Esophagus squamous epithelium (tissue), 4 donors: ENCODE results near the gene ELFN2.

Experiments used
- POLR2A ChIP-seq, 4 donors: fragments of 450-650 bp; IDR thresholded peaks; one replicate each; pipeline ENCODE4 v1.6.1; 2017; ENCODE audit warnings: antibody characterized with exemption in 4 of 4, mild to moderate bottlenecking in 4 of 4, moderate library complexity in 3 of 4
- TF ChIP-seq, protein P1 (sequence below), 6 experiments: fragments of 450-650 bp in 4 of 6; fragments of 200-600 bp in 2 of 6; sonication (generic) in 2 of 6; IDR thresholded peaks; one replicate each; pipeline ENCODE4 v1.5.1; 2016 to 2019; ENCODE audit warnings: antibody characterized with exemption in 6 of 6, mild to moderate bottlenecking in 4 of 6, moderate library complexity in 4 of 6

DNA sequence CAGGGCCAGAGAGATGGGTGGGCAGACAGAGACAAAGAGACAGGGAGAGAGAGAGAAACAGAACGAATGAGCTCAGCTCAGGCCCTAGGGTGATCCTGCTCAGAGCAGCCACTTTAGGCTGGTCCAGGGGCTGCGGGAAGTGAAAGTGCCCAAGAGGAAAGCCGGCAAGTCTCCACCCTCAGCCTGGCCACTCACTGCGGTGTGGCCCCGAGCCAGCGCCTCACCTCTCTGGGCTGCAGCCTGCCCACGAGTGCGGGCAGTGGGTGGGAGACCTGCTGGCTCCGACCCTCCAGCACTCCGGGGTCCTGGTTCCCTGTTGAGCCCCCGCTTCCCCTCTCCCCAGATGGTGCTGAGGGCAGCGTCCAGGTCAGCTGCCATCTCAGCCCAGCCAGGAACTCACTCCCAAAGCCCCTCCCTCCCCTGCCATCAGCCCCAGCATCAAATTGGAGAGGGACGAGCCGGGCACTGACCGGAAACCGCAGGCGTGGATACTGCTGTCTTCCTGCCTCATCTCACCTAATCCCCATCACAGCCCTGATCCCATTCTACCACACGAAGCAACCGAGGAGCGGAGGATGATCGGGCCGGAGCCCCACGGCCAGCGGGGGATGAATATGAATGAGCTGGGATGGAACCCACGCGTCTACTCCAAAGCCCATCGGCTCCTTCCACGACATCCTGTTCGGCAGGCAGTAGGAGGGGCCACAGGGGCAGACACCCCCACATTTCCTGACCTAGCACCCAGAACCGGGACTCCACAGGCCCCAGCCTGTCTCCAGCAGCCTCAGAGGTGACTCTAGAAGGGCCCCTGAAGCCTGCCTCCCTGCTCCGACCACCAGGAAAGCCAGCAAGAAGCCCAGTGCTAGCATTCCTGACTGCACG, 16.9 kb downstream of the ELFN2 start:
- TF ChIP-seq, protein P1, sequence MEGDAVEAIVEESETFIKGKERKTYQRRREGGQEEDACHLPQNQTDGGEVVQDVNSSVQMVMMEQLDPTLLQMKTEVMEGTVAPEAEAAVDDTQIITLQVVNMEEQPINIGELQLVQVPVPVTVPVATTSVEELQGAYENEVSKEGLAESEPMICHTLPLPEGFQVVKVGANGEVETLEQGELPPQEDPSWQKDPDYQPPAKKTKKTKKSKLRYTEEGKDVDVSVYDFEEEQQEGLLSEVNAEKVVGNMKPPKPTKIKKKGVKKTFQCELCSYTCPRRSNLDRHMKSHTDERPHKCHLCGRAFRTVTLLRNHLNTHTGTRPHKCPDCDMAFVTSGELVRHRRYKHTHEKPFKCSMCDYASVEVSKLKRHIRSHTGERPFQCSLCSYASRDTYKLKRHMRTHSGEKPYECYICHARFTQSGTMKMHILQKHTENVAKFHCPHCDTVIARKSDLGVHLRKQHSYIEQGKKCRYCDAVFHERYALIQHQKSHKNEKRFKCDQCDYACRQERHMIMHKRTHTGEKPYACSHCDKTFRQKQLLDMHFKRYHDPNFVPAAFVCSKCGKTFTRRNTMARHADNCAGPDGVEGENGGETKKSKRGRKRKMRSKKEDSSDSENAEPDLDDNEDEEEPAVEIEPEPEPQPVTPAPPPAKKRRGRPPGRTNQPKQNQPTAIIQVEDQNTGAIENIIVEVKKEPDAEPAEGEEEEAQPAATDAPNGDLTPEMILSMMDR (IDR thresholded peaks at IDR 0.05) = no peak
- TF ChIP-seq POLR2A (IDR thresholded peaks at IDR 0.05) = no peak
